Liver (tissue), 9 donors: ENCODE results near the gene CFAP157. TPM values are rescaled to one million over a fixed set of nuclear protein-coding genes. Genes with fewer than 3 reads are reported as not detected.

Source experiments
- DNase-seq: peaks from one replicate; pipeline ENCODE4 v3.0.0-alpha.2; 2017; ENCODE audit warnings: low spot score
- H3K27ac ChIP-seq, 2 donors: one replicate each; pipeline ENCODE4 v1.7.0; 2013; ENCODE audit warnings: inconsistent platforms in 2 of 2, low read length in 2 of 2, control low read depth in 1 of 2, low read depth in 1 of 2, mild to moderate bottlenecking in 1 of 2
- H3K27me3 ChIP-seq, 4 donors: one replicate each; pipeline versions ENCODE4 v1.6.1 to v1.7.0; 2013; ENCODE audit warnings: low read length in 3 of 4, inconsistent platforms in 1 of 4, mild to moderate bottlenecking in 1 of 4, moderate library complexity in 1 of 4; ENCODE audit not compliant: control insufficient read depth in 4 of 4, insufficient read depth in 4 of 4
- H3K36me3 ChIP-seq, 4 donors: one replicate each; pipeline versions ENCODE4 v1.6.1 to v1.7.0; 2013; ENCODE audit warnings: low read length in 3 of 4, mild to moderate bottlenecking in 3 of 4, low read depth in 1 of 4, moderate library complexity in 1 of 4; ENCODE audit not compliant: control insufficient read depth in 4 of 4, insufficient read depth in 3 of 4
- H3K4me1 ChIP-seq, 4 donors: one replicate each; pipeline versions ENCODE4 v1.6.1 to v1.7.0; 2013; ENCODE audit warnings: low read length in 3 of 4, mild to moderate bottlenecking in 3 of 4, moderate library complexity in 1 of 4; ENCODE audit not compliant: control insufficient read depth in 4 of 4, insufficient read depth in 4 of 4
- H3K4me3 ChIP-seq, 3 donors: one replicate each; pipeline versions ENCODE4 v1.6.1 to v1.7.0; 2013; ENCODE audit warnings: low read length in 3 of 3, control low read depth in 1 of 3, low read depth in 1 of 3, mild to moderate bottlenecking in 1 of 3
- H3K9ac ChIP-seq, 2 donors: one replicate each; pipeline ENCODE4 v1.7.0; 2013; ENCODE audit warnings: low read length in 2 of 2, mild to moderate bottlenecking in 2 of 2, moderate library complexity in 2 of 2, control low read depth in 1 of 2, low read depth in 1 of 2
- H3K9me3 ChIP-seq, 4 donors: one replicate each; pipeline versions ENCODE4 v1.6.1 to v1.7.0; 2013; ENCODE audit warnings: low read length in 3 of 4; ENCODE audit not compliant: control insufficient read depth in 4 of 4
- EGR1 ChIP-seq, 2 donors: IDR thresholded peaks; 2 replicates each; pipeline ENCODE4 v1.6.1; 2016 to 2018; ENCODE audit warnings: antibody characterized with exemption in 2 of 2, low read depth in 2 of 2
- FOXA1 ChIP-seq: IDR thresholded peaks from 2 replicates; pipeline ENCODE4 v1.6.1; 2016; ENCODE audit warnings: antibody characterized with exemption
- FOXA2 ChIP-seq: IDR thresholded peaks from 2 replicates; pipeline ENCODE4 v1.6.1; 2016; ENCODE audit warnings: antibody characterized with exemption
- GABPA ChIP-seq, 2 donors: IDR thresholded peaks in 1 of 2; conservative IDR thresholded peaks in 1 of 2; 2 replicates each; pipeline ENCODE4 v1.6.1; 2016; ENCODE audit warnings: antibody characterized with exemption in 2 of 2, mild to moderate bottlenecking in 1 of 2, moderate library complexity in 1 of 2
- HNF4A ChIP-seq, 2 donors: conservative IDR thresholded peaks; 2 replicates each; pipeline ENCODE4 v1.6.1; 2016; ENCODE audit warnings: antibody characterized with exemption in 2 of 2, mild to moderate bottlenecking in 2 of 2
- HNF4G ChIP-seq: IDR thresholded peaks from 2 replicates; pipeline ENCODE4 v1.6.1; 2016; ENCODE audit warnings: antibody characterized with exemption
- JUND ChIP-seq, 2 donors: IDR thresholded peaks; 2 replicates each; pipeline ENCODE4 v1.6.1; 2016; ENCODE audit warnings: antibody characterized with exemption in 2 of 2
- NR2F2 ChIP-seq: IDR thresholded peaks from 2 replicates; pipeline ENCODE4 v1.6.1; 2016; ENCODE audit warnings: antibody characterized with exemption
- RAD21 ChIP-seq, 2 donors: IDR thresholded peaks; 2 replicates each; pipeline ENCODE4 v1.6.1; 2016; ENCODE audit warnings: antibody characterized with exemption in 2 of 2, mild to moderate bottlenecking in 2 of 2
- RXRA ChIP-seq, 2 donors: IDR thresholded peaks; 2 replicates each; pipeline ENCODE4 v1.6.1; 2017 to 2018; ENCODE audit warnings: antibody characterized with exemption in 2 of 2, mild to moderate bottlenecking in 1 of 2
- SP1 ChIP-seq: IDR thresholded peaks from 2 replicates; pipeline ENCODE4 v1.6.1; 2018; ENCODE audit warnings: antibody characterized with exemption, mild to moderate bottlenecking
- TAF1 ChIP-seq: conservative IDR thresholded peaks from 2 replicates; pipeline ENCODE4 v1.6.1; 2016; ENCODE audit warnings: antibody characterized with exemption, mild to moderate bottlenecking
- YY1 ChIP-seq: IDR thresholded peaks from 2 replicates; pipeline ENCODE4 v1.6.1; 2016; ENCODE audit warnings: antibody characterized with exemption, mild to moderate bottlenecking
- WGBS: extraction: QIAGEN DNeasy Blood & Tissue Kit; methylation state at CpG from one replicate; pipeline ENCODE4 v1.1.7; 2013; 5-methylcytosine and 5-hydroxymethylcytosine counted together
- polyA plus RNA-seq, 2 donors: library from polyadenylated mRNA; stranded (reverse) in 1 of 2; unstranded in 1 of 2; fragments of 200-250 nt in 1 of 2; fragments of >200 nt in 1 of 2; fragmentation: Nextera tagmentation in 1 of 2; extraction: Ambion mirVana in 1 of 2; gene quantifications; one replicate each; pipeline versions ENCODE4 v1.2.1 to v1.2.3, GENCODE V29; 2013 to 2015
- total RNA-seq, 2 donors: library from RNA; depleted of rRNA; stranded (reverse); fragments of >200 nt; gene quantifications; one replicate each; pipeline ENCODE4 v1.2.3, GENCODE V29; 2014
- TF ChIP-seq, protein P1 (sequence below): IDR thresholded peaks from 2 replicates; pipeline ENCODE4 v1.6.1; 2016; ENCODE audit warnings: antibody characterized with exemption
- TF ChIP-seq, protein P2 (sequence below): fragments of 150-350 bp; IDR thresholded peaks from 2 replicates; pipeline ENCODE4 v1.5.1; 2017; ENCODE audit warnings: improper control_type of control experiment, low read depth, low read length; ENCODE audit not compliant: missing input control
- TF ChIP-seq, protein P3 (sequence below): IDR thresholded peaks from 2 replicates; pipeline ENCODE4 v1.6.1; 2016; ENCODE audit warnings: antibody characterized with exemption
- TF ChIP-seq, protein P4 (sequence below): IDR thresholded peaks from 2 replicates; pipeline ENCODE4 v1.6.1; 2016; ENCODE audit warnings: antibody characterized with exemption
- TF ChIP-seq, protein P5 (sequence below): IDR thresholded peaks from 2 replicates; pipeline ENCODE4 v1.6.1; 2016; ENCODE audit warnings: antibody characterized with exemption, mild to moderate bottlenecking
- donor health status: healthy.
- donor health status: healthy.
- donor health status: healthy.
- donor health status: healthy.
- donor health status: healthy.

Gene CFAP157
- total and polyA plus RNA-seq, 4 donors, result 0.07 to 0.22 TPM; not detected in 2

DNA sequence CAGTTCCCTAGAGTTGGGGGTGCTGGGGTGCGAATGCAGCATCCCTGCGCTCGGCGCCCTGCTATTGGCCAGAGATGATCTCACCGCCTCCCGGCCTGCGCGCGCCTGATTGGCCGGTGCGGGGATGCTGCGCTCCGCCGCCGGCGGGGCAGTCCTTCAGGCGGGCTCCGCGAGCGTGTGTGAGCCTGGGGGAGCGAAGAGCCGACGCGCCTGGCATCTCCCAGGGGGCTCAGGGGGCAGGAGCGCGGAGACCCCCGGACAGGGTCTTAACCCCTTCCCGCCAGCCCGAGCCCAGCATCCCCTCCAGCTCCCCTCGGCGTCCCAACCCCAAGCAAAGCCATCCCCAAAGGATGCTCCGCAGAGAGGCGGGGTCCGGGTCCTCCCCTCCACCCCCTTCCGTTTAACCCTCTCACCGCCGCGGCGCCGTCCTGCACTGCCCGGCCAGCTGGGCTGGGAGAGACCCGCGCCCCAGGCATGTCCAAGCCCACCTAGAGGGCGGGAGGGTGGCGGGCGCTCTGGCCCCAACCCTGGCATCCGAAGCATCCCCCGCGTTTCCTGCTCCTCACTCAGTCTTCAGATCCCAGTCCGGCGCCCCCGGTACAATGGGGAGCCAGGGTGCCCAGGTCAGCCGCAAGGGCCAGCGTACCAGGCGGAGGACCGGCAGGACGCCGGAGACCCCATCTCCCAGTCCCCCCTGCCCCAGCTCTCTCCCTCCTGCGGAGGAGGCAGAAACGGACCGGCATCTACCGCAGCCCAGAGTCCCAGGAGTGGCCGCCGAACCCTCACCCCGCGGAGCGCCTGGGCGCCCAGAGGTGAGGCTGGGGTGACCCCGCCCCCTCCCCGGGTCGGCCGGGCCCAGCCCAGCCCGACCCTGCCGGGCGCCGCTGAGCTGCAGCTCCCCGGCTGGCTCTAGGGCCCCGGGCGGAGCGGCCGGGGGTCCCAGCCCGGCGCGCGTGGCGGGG lies 47.6 kb downstream of the CFAP157 start:
- Histone ChIP-seq H3K36me3 (peaks cover 0 to 1% (median 0%) of the 10 kb centered on the region in 4 donors), H3K27me3 (no peaks in the 10 kb centered on the region), H3K4me1 (peaks cover 0 to 8% (median 0%) of the 10 kb centered on the region in 4 donors), H3K9me3 (no peaks in the 10 kb centered on the region), H3K27ac (no peak overlapping the region), H3K4me3 (no peak overlapping the region), H3K9ac (no peak overlapping the region)
- WGBS, result 29% methylated on average over 86 of the region's 86 CpGs
- no peak for DNase-seq
- TF ChIP-seq HNF4G (no peak), JUND (IDR thresholded peaks at IDR 0.05) (no peak), FOXA1 (no peak), HNF4A (conservative IDR thresholded peaks at IDR 0.05) (no peak), NR2F2 (no peak), SP1 (no peak), TAF1 (no peak), EGR1 (IDR thresholded peaks at IDR 0.05; ENCODE audit: low read depth in 2 of 2) (no peak), YY1 (no peak), RXRA (IDR thresholded peaks at IDR 0.05) (no peak), GABPA (IDR thresholded peaks at IDR 0.05 in 1 of 2, conservative IDR thresholded peaks at IDR 0.05 in 1 of 2) (no peak), RAD21 (IDR thresholded peaks at IDR 0.05) (no peak), FOXA2 (no peak)
- TF ChIP-seq, protein P1, sequence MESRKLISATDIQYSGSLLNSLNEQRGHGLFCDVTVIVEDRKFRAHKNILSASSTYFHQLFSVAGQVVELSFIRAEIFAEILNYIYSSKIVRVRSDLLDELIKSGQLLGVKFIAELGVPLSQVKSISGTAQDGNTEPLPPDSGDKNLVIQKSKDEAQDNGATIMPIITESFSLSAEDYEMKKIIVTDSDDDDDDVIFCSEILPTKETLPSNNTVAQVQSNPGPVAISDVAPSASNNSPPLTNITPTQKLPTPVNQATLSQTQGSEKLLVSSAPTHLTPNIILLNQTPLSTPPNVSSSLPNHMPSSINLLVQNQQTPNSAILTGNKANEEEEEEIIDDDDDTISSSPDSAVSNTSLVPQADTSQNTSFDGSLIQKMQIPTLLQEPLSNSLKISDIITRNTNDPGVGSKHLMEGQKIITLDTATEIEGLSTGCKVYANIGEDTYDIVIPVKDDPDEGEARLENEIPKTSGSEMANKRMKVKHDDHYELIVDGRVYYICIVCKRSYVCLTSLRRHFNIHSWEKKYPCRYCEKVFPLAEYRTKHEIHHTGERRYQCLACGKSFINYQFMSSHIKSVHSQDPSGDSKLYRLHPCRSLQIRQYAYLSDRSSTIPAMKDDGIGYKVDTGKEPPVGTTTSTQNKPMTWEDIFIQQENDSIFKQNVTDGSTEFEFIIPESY, result no peak
- TF ChIP-seq, protein P2, sequence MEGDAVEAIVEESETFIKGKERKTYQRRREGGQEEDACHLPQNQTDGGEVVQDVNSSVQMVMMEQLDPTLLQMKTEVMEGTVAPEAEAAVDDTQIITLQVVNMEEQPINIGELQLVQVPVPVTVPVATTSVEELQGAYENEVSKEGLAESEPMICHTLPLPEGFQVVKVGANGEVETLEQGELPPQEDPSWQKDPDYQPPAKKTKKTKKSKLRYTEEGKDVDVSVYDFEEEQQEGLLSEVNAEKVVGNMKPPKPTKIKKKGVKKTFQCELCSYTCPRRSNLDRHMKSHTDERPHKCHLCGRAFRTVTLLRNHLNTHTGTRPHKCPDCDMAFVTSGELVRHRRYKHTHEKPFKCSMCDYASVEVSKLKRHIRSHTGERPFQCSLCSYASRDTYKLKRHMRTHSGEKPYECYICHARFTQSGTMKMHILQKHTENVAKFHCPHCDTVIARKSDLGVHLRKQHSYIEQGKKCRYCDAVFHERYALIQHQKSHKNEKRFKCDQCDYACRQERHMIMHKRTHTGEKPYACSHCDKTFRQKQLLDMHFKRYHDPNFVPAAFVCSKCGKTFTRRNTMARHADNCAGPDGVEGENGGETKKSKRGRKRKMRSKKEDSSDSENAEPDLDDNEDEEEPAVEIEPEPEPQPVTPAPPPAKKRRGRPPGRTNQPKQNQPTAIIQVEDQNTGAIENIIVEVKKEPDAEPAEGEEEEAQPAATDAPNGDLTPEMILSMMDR, result no peak
- TF ChIP-seq, protein P3, sequence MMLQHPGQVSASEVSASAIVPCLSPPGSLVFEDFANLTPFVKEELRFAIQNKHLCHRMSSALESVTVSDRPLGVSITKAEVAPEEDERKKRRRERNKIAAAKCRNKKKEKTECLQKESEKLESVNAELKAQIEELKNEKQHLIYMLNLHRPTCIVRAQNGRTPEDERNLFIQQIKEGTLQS, result no peak
- TF ChIP-seq, protein P4, sequence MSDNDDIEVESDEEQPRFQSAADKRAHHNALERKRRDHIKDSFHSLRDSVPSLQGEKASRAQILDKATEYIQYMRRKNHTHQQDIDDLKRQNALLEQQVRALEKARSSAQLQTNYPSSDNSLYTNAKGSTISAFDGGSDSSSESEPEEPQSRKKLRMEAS, result no peak
- TF ChIP-seq, protein P5, sequence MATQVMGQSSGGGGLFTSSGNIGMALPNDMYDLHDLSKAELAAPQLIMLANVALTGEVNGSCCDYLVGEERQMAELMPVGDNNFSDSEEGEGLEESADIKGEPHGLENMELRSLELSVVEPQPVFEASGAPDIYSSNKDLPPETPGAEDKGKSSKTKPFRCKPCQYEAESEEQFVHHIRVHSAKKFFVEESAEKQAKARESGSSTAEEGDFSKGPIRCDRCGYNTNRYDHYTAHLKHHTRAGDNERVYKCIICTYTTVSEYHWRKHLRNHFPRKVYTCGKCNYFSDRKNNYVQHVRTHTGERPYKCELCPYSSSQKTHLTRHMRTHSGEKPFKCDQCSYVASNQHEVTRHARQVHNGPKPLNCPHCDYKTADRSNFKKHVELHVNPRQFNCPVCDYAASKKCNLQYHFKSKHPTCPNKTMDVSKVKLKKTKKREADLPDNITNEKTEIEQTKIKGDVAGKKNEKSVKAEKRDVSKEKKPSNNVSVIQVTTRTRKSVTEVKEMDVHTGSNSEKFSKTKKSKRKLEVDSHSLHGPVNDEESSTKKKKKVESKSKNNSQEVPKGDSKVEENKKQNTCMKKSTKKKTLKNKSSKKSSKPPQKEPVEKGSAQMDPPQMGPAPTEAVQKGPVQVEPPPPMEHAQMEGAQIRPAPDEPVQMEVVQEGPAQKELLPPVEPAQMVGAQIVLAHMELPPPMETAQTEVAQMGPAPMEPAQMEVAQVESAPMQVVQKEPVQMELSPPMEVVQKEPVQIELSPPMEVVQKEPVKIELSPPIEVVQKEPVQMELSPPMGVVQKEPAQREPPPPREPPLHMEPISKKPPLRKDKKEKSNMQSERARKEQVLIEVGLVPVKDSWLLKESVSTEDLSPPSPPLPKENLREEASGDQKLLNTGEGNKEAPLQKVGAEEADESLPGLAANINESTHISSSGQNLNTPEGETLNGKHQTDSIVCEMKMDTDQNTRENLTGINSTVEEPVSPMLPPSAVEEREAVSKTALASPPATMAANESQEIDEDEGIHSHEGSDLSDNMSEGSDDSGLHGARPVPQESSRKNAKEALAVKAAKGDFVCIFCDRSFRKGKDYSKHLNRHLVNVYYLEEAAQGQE, result no peak
